Neural crest cell (in vitro differentiated cells): Measurements from ENCODE around the gene SPIRE2. TPM values are rescaled to one million over a fixed set of nuclear protein-coding genes. Genes with fewer than 3 reads are reported as not detected.
A peak's percentile ranks its signal among the peaks of the same experiment; 100 is the strongest.
"Not testable (repeated sequence)": the region's sequence is repeated elsewhere in the genome, so short reads cannot be mapped to it uniquely, and the experiment has no call there.

Experiments used
- DNase-seq: peaks from one replicate; pipeline ENCODE4 v3.0.0; 2021; ENCODE audit warnings: low read depth, mixed read lengths, low spot score
- H3K27ac Mint-ChIP-seq: one replicate; pipeline ENCODE4 v1.8.0; 2021; ENCODE audit warnings: mild to moderate bottlenecking, mixed read lengths; ENCODE audit not compliant: unreplicated experiment
- H3K27me3 Mint-ChIP-seq: 2 replicates; pipeline ENCODE4 v1.8.0; 2021; ENCODE audit warnings: low read depth, mild to moderate bottlenecking, mixed read lengths
- H3K36me3 Mint-ChIP-seq: 2 replicates; pipeline ENCODE4 v1.8.0; 2021; ENCODE audit warnings: low read depth, mild to moderate bottlenecking, mixed read lengths
- H3K4me1 Mint-ChIP-seq: 2 replicates; pipeline ENCODE4 v1.8.0; 2021; ENCODE audit warnings: mixed read lengths
- H3K4me3 Mint-ChIP-seq: one replicate; pipeline ENCODE4 v1.8.0; 2021; ENCODE audit warnings: mild to moderate bottlenecking, mixed read lengths
- H3K9me3 Mint-ChIP-seq: 2 replicates; pipeline ENCODE4 v1.8.0; 2021; ENCODE audit warnings: mixed read lengths
- total RNA-seq: library from RNA; stranded (reverse); gene quantifications from 2 replicates; pipeline ENCODE4 v1.2.1, GENCODE V29; 2021
- TF ChIP-seq, protein P1 (sequence below): fragments of 200-600 bp; sonication (generic); conservative IDR thresholded peaks from 2 replicates; pipeline ENCODE4 v1.5.0; 2021; ENCODE audit warnings: antibody characterized with exemption, mild to moderate bottlenecking

Gene SPIRE2
- total RNA-seq, 1 donor from 2014 or later, result 18.0 TPM

GRCh38 chr16:89869911-89870310 is 41.6 kb downstream of the SPIRE2 start:
- H3K9me3 Mint-ChIP-seq, result no peaks in the 10 kb centered on the region
- TF ChIP-seq, protein P1, sequence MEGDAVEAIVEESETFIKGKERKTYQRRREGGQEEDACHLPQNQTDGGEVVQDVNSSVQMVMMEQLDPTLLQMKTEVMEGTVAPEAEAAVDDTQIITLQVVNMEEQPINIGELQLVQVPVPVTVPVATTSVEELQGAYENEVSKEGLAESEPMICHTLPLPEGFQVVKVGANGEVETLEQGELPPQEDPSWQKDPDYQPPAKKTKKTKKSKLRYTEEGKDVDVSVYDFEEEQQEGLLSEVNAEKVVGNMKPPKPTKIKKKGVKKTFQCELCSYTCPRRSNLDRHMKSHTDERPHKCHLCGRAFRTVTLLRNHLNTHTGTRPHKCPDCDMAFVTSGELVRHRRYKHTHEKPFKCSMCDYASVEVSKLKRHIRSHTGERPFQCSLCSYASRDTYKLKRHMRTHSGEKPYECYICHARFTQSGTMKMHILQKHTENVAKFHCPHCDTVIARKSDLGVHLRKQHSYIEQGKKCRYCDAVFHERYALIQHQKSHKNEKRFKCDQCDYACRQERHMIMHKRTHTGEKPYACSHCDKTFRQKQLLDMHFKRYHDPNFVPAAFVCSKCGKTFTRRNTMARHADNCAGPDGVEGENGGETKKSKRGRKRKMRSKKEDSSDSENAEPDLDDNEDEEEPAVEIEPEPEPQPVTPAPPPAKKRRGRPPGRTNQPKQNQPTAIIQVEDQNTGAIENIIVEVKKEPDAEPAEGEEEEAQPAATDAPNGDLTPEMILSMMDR, result no peak
- H3K36me3 Mint-ChIP-seq, result peaks cover 10% of the 10 kb centered on the region
- no peaks in the 10 kb centered on the region for H3K27me3 Mint-ChIP-seq
- DNase-seq, result no peak
- no peak overlapping the region for H3K4me3 Mint-ChIP-seq
- H3K4me1 Mint-ChIP-seq, result peaks cover 17% of the 10 kb centered on the region
- H3K27ac Mint-ChIP-seq, result no peak overlapping the region

- Mint-ChIP-seq H3K4me3 (no peak overlapping the region), H3K27me3 (no peaks in the 10 kb centered on the region), H3K9me3 (no peaks in the 10 kb centered on the region), H3K36me3 (peaks cover 9% of the 10 kb centered on the region), H3K27ac (no peak overlapping the region), H3K4me1 (peaks cover 22% of the 10 kb centered on the region)
- no peak for DNase-seq
- TF ChIP-seq, protein P1, result no peak
Measured at GRCh38 chr16:89870440-89870839, 42.2 kb downstream of the SPIRE2 start.

- no peaks in the 10 kb centered on the region for H3K9me3 Mint-ChIP-seq
- H3K27ac Mint-ChIP-seq, result no peak overlapping the region
- peak overlapping the region; percentile 92 for H3K4me3 Mint-ChIP-seq
- no peak for DNase-seq
- no peaks in the 10 kb centered on the region for H3K27me3 Mint-ChIP-seq
- TF ChIP-seq, protein P1, result no peak
- peaks cover 9% of the 10 kb centered on the region for H3K36me3 Mint-ChIP-seq
- H3K4me1 Mint-ChIP-seq, result peaks cover 22% of the 10 kb centered on the region
Measured at GRCh38 chr16:89871895-89872294, 43.6 kb downstream of the SPIRE2 start.

DNA sequence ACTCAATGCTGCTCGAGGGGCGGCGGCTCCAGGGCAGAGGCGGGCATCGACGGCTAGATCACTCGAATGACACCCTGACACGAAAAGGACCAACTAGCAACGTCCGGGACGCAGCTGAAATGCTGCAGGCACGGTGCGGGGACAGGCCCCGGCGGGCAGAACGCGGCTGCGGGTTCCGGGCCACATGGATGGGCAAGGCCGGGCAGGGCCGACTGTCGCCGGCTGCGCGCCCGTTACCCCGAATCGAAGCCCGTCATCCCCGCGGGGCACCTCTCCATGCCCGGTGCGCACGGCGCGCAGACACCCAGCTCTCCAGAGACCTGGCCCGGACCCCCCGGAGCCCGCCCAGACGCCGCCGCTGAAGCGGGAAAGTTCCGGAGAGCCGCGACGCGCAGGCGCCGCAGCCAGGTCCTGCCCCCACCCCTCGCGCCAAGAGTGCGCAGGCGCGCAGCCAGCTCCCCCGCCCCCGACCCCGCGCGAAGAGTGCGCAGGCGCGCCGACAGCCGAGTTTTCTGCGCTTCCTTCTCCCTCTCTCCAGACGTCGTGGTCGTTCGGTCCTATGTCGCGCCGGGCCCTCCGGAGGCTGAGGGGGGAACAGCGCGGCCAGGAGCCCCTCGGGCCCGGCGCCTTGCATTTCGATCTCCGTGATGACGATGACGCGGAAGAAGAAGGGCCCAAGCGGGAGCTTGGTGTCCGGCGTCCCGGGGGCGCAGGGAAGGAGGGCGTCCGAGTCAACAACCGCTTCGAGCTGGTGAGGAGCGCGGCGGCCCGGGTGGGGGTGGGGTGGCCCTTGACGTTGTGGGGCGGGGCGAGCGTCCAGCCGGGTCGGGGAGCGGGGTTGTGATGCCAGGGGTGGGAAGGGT is 45.1 kb downstream of the SPIRE2 start, which contains the start of gene TCF25:
TCF25 (plus strand) TSS at position 484 of the 863 bp plus-strand sequence; CDS start at position 560, 76 bp downstream.
- TF ChIP-seq, protein P1, result peak; percentile 22
- no peaks in the 10 kb centered on the region for H3K27me3 Mint-ChIP-seq

GRCh38 chr16:89873972-89874689 is 45.9 kb downstream of the SPIRE2 start:
- Mint-ChIP-seq H3K4me1 (peaks cover 22% of the 10 kb centered on the region), H3K9me3 (no peaks in the 10 kb centered on the region), H3K4me3 (peak overlapping the region; percentile 93), H3K27me3 (no peaks in the 10 kb centered on the region), H3K36me3 (peaks cover 6% of the 10 kb centered on the region), H3K27ac (peak overlapping the region; percentile 98)
- TF ChIP-seq, protein P1, result no peak
- DNase-seq, result peak; percentile 93

More for the DNA sequence above, 45.1 kb downstream of the SPIRE2 start, which contains the start of gene TCF25:
- Mint-ChIP-seq H3K4me3 (peak within 1 kb of the TSS; percentile 93), H3K27ac (peak within 1 kb of the TSS; percentile 98), H3K36me3 (peaks cover 6% of the 10 kb centered on the region), H3K4me1 (peaks cover 22% of the 10 kb centered on the region), H3K9me3 (no peaks in the 10 kb centered on the region)
- DNase-seq, result peak; percentile 84

- not testable (repeated sequence) for H3K4me3 Mint-ChIP-seq, DNase-seq, H3K9me3 Mint-ChIP-seq, H3K27ac Mint-ChIP-seq, H3K27me3 Mint-ChIP-seq
- H3K4me1 Mint-ChIP-seq, result peaks cover 13% of the 10 kb centered on the region
- H3K36me3 Mint-ChIP-seq, result peaks cover 13% of the 10 kb centered on the region
Measured at GRCh38 chr16:89879123-89879522, 50.8 kb downstream of the SPIRE2 start.
